Skeletal muscle tissue (tissue), 4 donors: ENCODE measurements around the gene KCNH1. TPM values are rescaled to one million over a fixed set of nuclear protein-coding genes. Genes with fewer than 3 reads are reported as not detected.

Experiments
- H3K27ac ChIP-seq: one replicate; pipeline ENCODE4 v1.7.0; 2013; ENCODE audit warnings: mild to moderate bottlenecking, low read depth, low read length, inconsistent platforms
- H3K27me3 ChIP-seq, 3 donors: one replicate each; pipeline ENCODE4 v1.7.0; 2013; ENCODE audit warnings: low read length in 3 of 3; ENCODE audit not compliant: control insufficient read depth in 3 of 3, insufficient read depth in 3 of 3
- H3K36me3 ChIP-seq, 3 donors: one replicate each; pipeline ENCODE4 v1.7.0; 2013; ENCODE audit warnings: low read length in 3 of 3; ENCODE audit not compliant: control insufficient read depth in 3 of 3, insufficient read depth in 3 of 3
- H3K4me1 ChIP-seq, 3 donors: one replicate each; pipeline ENCODE4 v1.7.0; 2013; ENCODE audit warnings: low read length in 3 of 3, mild to moderate bottlenecking in 3 of 3; ENCODE audit not compliant: control insufficient read depth in 3 of 3, insufficient read depth in 3 of 3
- H3K4me3 ChIP-seq, 3 donors: one replicate each; pipeline ENCODE4 v1.7.0; 2013; ENCODE audit warnings: low read length in 3 of 3
- H3K9ac ChIP-seq, 3 donors: one replicate each; pipeline ENCODE4 v1.7.0; 2013; ENCODE audit warnings: low read length in 3 of 3, mild to moderate bottlenecking in 3 of 3, moderate library complexity in 2 of 3, low read depth in 1 of 3
- H3K9me3 ChIP-seq, 3 donors: one replicate each; pipeline ENCODE4 v1.7.0; 2013; ENCODE audit warnings: low read length in 3 of 3; ENCODE audit not compliant: control insufficient read depth in 3 of 3
- total RNA-seq: library from RNA; depleted of rRNA; stranded (reverse); fragments of >200 nt; gene quantifications from one replicate; pipeline ENCODE4 v1.2.3, GENCODE V29; 2014
- donor health status: Osteomylitis.

KCNH1 gene
- total RNA-seq, 1 donor from 2014 or later, result 0.52 TPM

GRCh38 chr1:210738256-210738655 is 395.7 kb downstream of the KCNH1 start:
- Histone ChIP-seq H3K27ac (no peak overlapping the region), H3K27me3 (no peaks in the 10 kb centered on the region), H3K4me3 (no peak overlapping the region), H3K9me3 (no peaks in the 10 kb centered on the region), H3K9ac (no peak overlapping the region), H3K36me3 (no peaks in the 10 kb centered on the region), H3K4me1 (no peaks in the 10 kb centered on the region)

GRCh38 chr1:210736713-210737112 is 397.2 kb downstream of the KCNH1 start:
- Histone ChIP-seq H3K4me3 (no peak overlapping the region), H3K36me3 (no peaks in the 10 kb centered on the region), H3K27me3 (no peaks in the 10 kb centered on the region), H3K9me3 (no peaks in the 10 kb centered on the region), H3K27ac (no peak overlapping the region), H3K4me1 (no peaks in the 10 kb centered on the region), H3K9ac (no peak overlapping the region)

- Histone ChIP-seq H3K4me3 (no peak overlapping the region), H3K4me1 (no peaks in the 10 kb centered on the region), H3K9me3 (no peaks in the 10 kb centered on the region), H3K36me3 (no peaks in the 10 kb centered on the region), H3K9ac (no peak overlapping the region), H3K27me3 (peaks cover 0 to 3% (median 0%) of the 10 kb centered on the region in 3 donors), H3K27ac (no peak overlapping the region)
Observed at GRCh38 chr1:210731597-210731996, 402.4 kb downstream of the KCNH1 start.

- no peaks in the 10 kb centered on the region for H3K4me1 ChIP-seq
- no peaks in the 10 kb centered on the region for H3K9me3 ChIP-seq
- no peak overlapping the region for H3K9ac ChIP-seq
- H3K4me3 ChIP-seq, result no peak overlapping the region
- H3K27me3 ChIP-seq, result peaks cover 0 to 3% (median 0%) of the 10 kb centered on the region in 3 donors
- no peak overlapping the region for H3K27ac ChIP-seq
- no peaks in the 10 kb centered on the region for H3K36me3 ChIP-seq
Observed at GRCh38 chr1:210731193-210731592, 402.8 kb downstream of the KCNH1 start.

- Histone ChIP-seq H3K9ac (no peak overlapping the region), H3K27me3 (peaks cover 0 to 3% (median 0%) of the 10 kb centered on the region in 3 donors), H3K4me1 (no peaks in the 10 kb centered on the region)
Observed at GRCh38 chr1:210730023-210730422, 403.9 kb downstream of the KCNH1 start.

GRCh38 chr1:210728437-210729149 is 405.4 kb downstream of the KCNH1 start:
- Histone ChIP-seq H3K27ac (no peak overlapping the region), H3K9ac (no peak overlapping the region), H3K4me1 (no peaks in the 10 kb centered on the region), H3K27me3 (peaks cover 0 to 3% (median 0%) of the 10 kb centered on the region in 3 donors), H3K9me3 (no peaks in the 10 kb centered on the region), H3K36me3 (no peaks in the 10 kb centered on the region), H3K4me3 (no peak overlapping the region)

More at GRCh38 chr1:210730023-210730422, 403.9 kb downstream of the KCNH1 start:
- Histone ChIP-seq H3K27ac (no peak overlapping the region), H3K4me3 (no peak overlapping the region), H3K36me3 (no peaks in the 10 kb centered on the region), H3K9me3 (no peaks in the 10 kb centered on the region)

- H3K4me1 ChIP-seq, result no peaks in the 10 kb centered on the region
- no peaks in the 10 kb centered on the region for H3K36me3 ChIP-seq
- no peak overlapping the region for H3K4me3 ChIP-seq
- H3K9me3 ChIP-seq, result no peaks in the 10 kb centered on the region
- peaks cover 0 to 3% (median 0%) of the 10 kb centered on the region in 3 donors for H3K27me3 ChIP-seq
- no peak overlapping the region for H3K27ac ChIP-seq
- H3K9ac ChIP-seq, result no peak overlapping the region
Observed at GRCh38 chr1:210727709-210728108, 406.2 kb downstream of the KCNH1 start.

- H3K4me1 ChIP-seq, result no peaks in the 10 kb centered on the region
- peaks cover 0 to 3% (median 0%) of the 10 kb centered on the region in 3 donors for H3K27me3 ChIP-seq
- no peaks in the 10 kb centered on the region for H3K36me3 ChIP-seq
- H3K27ac ChIP-seq, result no peak overlapping the region
- no peaks in the 10 kb centered on the region for H3K9me3 ChIP-seq
- no peak overlapping the region for H3K9ac ChIP-seq
- H3K4me3 ChIP-seq, result no peak overlapping the region
Observed at GRCh38 chr1:210726621-210727020, 407.3 kb downstream of the KCNH1 start.

- Histone ChIP-seq H3K9me3 (no peaks in the 10 kb centered on the region), H3K27me3 (no peaks in the 10 kb centered on the region), H3K9ac (no peak overlapping the region), H3K4me3 (no peak overlapping the region), H3K36me3 (no peaks in the 10 kb centered on the region), H3K27ac (no peak overlapping the region), H3K4me1 (no peaks in the 10 kb centered on the region)
Observed at GRCh38 chr1:210724768-210725167, 409.2 kb downstream of the KCNH1 start.

GRCh38 chr1:210723646-210724045 is 410.3 kb downstream of the KCNH1 start:
- no peaks in the 10 kb centered on the region for H3K9me3 ChIP-seq
- H3K4me3 ChIP-seq, result no peak overlapping the region
- no peak overlapping the region for H3K27ac ChIP-seq
- H3K4me1 ChIP-seq, result no peaks in the 10 kb centered on the region
- H3K9ac ChIP-seq, result no peak overlapping the region
- H3K36me3 ChIP-seq, result no peaks in the 10 kb centered on the region
- no peaks in the 10 kb centered on the region for H3K27me3 ChIP-seq
